ENCODE measurements around the gene CEP70.
"Not testable (repeated sequence)": the region's sequence is repeated elsewhere in the genome, so short reads cannot be mapped to it uniquely, and the experiment has no call there.

The CEP70 gene

DNA sequence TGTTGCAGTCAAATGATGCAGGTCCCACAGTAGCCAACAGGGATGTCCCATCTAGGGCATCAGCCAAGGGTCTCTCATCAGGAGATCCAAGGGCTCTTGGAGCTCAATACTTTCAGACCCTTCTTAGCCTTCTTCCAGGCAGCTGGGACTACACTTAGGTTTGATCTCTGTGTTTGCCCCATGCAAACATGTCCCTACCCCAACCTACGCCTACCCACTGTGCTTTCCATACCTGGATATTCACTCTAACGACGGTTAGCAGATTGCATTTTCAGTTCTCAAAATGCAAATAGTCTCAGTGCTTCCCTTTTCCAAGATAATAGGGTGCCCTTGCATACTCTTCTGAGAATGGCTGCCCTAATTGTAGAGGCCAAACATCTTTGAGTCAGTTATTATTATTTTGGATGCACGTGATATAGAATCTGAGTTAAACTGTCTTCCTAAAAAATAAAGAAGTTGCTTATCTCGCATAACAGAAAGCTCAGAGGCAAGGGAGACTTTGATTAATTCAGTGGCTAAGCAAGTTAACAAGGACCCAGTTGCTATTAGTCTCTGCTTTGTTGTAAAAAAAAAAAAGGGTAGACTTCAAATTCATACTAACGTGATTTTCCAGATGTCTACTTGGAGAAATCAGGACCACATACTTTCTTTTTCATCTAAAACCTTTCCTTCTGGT lies 1.0 kb upstream of the CEP70 start:
- no peaks in the 10 kb centered on the region for H4K20me1 ChIP-seq
- H3K4me2 ChIP-seq: peak overlapping the region; percentile 77 to 92 (median 88)
- peaks cover 0 to 13% (median 9%) of the 10 kb centered on the region in 11 experiments; a peak in 18 of 22 replicates for H3K9me3 ChIP-seq (replicated peaks in 1 of 11)
- peak overlapping the region in 9 of 11 experiments; percentile 77 to 86 (median 82); a peak in 14 of 22 replicates for H3K9ac ChIP-seq
- no peaks in the 10 kb centered on the region for H3K27me3 ChIP-seq
- H3K4me1 ChIP-seq: peaks cover 8 to 27% (median 22%) of the 10 kb centered on the region in 10 experiments; a peak in 18 of 20 replicates
- peaks cover 0 to 9% (median 0%) of the 10 kb centered on the region in 11 experiments; a peak in 2 of 22 replicates for H3K36me3 ChIP-seq
- peak in 2 of 11 experiments; percentile 65 to 66; a peak in 8 of 22 replicates for TF ChIP-seq Cebpa-rat (IDR thresholded peaks at IDR 0.05)
- H3K4me3 ChIP-seq: peak overlapping the region; percentile 70 to 84 (median 76); a peak in 17 of 20 replicates
- H3K27ac ChIP-seq: peak overlapping the region in 9 of 11 experiments; percentile 13 to 92 (median 78); a peak in 11 of 22 replicates

DNA sequence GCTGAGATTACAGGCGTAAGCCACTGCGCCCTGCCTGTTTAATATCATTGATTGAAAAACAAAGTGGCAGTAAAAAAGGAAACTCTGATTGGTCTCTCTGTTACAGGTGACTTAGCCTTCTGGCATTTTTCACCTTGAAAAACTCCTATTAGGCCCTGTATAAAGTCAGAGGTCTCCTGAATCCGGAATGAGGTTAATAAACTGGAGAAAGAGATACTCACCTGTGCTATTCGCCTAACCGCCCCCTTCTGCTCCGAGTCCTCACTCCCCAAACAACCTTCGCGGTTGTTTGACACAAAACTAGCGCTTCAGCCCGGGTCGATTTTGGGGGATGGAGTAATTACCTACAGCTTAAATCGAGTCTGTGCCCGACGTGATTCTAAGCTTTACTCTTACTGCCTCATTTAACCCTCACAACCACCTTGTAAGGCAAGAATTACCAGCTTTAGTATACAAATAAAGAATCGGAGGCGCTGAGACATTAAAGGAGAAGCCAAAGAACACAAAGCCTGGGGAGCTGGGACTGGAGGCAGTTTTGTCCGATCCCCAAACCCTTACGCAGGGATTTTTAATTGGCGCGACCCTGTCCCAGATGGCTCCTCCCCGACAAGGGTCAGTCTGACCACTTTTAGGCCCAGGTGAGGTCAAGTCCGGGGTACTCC lies 441 bp downstream of the CEP70 start:
- Histone ChIP-seq H3K9ac (peak overlapping the region; percentile 77 to 86 (median 81)), H4K20me1 (no peaks in the 10 kb centered on the region), H3K9me3 (replicated peaks in 1 of 11) (peaks cover 0 to 6% (median 4%) of the 10 kb centered on the region in 11 experiments; a peak in 18 of 22 replicates), H3K36me3 (peaks cover 0 to 13% (median 6%) of the 10 kb centered on the region in 11 experiments; a peak in 5 of 22 replicates), H3K4me2 (peak overlapping the region; percentile 77 to 92 (median 88)), H3K4me3 (peak overlapping the region; percentile 70 to 84 (median 76)), H3K4me1 (peaks cover 8 to 27% (median 22%) of the 10 kb centered on the region in 10 experiments; a peak in 18 of 20 replicates), H3K27ac (peak overlapping the region; percentile 45 to 92 (median 78); a peak in 21 of 22 replicates), H3K27me3 (no peaks in the 10 kb centered on the region)
- no peak for TF ChIP-seq Cebpa-rat (IDR thresholded peaks at IDR 0.05)

DNA sequence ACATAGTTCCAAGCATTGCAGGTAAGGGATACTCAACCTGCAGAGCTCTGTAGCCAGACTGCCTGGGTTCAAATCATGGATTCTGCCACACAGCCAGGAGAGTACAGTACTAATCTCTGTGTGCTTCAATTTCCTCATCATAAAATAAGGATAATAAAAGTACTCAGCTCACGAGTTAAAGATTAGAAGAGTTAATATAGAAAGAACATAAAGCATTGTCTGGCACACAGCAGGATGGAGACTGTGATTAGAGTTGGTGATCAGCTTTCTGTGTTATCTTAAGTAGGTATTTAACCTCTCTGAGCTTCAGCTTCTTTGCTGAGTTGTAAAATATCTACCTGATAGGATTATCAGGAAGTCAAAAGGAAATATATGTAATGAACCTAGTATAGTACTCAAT lies 2.7 kb downstream of the CEP70 start:
- Histone ChIP-seq H3K27me3 (no peaks in the 10 kb centered on the region), H3K9me3 (replicated peaks in 1 of 11) (peaks cover 0 to 5% (median 2%) of the 10 kb centered on the region in 11 experiments; a peak in 9 of 22 replicates), H3K36me3 (peaks cover 0 to 20% (median 11%) of the 10 kb centered on the region in 11 experiments; a peak in 11 of 22 replicates), H3K4me1 (peaks cover 8 to 27% (median 22%) of the 10 kb centered on the region in 10 experiments; a peak in 18 of 20 replicates), H4K20me1 (no peaks in the 10 kb centered on the region), H3K9ac (no peak overlapping the region), H3K27ac (no peak overlapping the region), H3K4me2 (no peak overlapping the region), H3K4me3 (no peak overlapping the region)
- no peak for TF ChIP-seq Cebpa-rat (IDR thresholded peaks at IDR 0.05)

DNA sequence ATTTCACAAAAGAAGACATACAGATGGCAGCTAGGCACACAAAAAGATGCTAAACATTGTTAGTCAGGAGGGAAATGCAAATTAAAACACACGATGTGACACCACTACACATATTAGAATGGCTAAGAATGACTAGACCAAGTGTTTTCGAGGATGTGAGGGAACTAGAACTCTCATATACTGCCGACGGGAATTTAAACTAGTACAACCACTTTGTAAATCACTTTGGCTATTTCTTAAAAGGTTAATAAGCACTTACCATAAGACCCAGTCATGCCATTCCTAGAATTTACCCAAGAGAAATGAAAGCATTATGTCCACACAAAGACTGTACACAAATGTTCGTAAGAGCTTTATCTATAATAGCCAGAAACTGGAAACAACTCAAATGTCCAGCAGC lies 5.6 kb downstream of the CEP70 start:
- Histone ChIP-seq H3K36me3 (peaks cover 0 to 25% (median 11%) of the 10 kb centered on the region in 11 experiments; a peak in 11 of 22 replicates), H3K27me3 (no peaks in the 10 kb centered on the region), H3K9ac (no peak overlapping the region), H3K9me3 (replicated peaks in 1 of 11) (peaks cover 0 to 13% (median 10%) of the 10 kb centered on the region in 11 experiments; a peak in 12 of 22 replicates), H3K27ac (no peak overlapping the region), H3K4me1 (peaks cover 0 to 18% (median 13%) of the 10 kb centered on the region in 10 experiments; a peak in 16 of 20 replicates), H4K20me1 (no peaks in the 10 kb centered on the region), H3K4me2 (no peak overlapping the region), H3K4me3 (no peak overlapping the region)
- TF ChIP-seq Cebpa-rat (IDR thresholded peaks at IDR 0.05): no peak

DNA sequence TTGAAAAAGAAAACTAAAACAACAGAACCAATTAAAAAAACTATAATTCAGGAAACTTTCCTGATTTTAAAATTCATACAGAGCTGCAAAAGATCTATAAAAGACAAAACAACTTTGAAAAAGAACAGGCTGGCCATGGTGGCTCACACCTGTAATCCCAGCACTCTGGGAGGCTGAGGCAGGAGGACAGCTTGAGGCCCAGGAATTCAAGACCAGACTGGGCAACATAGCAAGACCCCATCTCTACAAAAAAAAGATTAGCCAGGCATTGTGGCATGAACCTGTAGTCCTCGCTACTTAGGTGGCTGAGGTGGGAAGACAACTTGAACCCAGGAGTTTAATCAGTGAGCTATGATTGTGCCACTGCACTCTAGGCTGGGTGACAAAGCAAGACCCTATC lies 6.7 kb downstream of the CEP70 start:
- Histone ChIP-seq H4K20me1 (no peaks in the 10 kb centered on the region), H3K9me3 (replicated peaks in 1 of 11) (peaks cover 0 to 15% (median 10%) of the 10 kb centered on the region in 11 experiments; a peak in 12 of 22 replicates), H3K36me3 (peaks cover 0 to 25% (median 11%) of the 10 kb centered on the region in 11 experiments; a peak in 11 of 22 replicates), H3K9ac (no peak overlapping the region), H3K4me2 (no peak overlapping the region), H3K4me3 (no peak overlapping the region), H3K27me3 (no peaks in the 10 kb centered on the region), H3K27ac (no peak overlapping the region), H3K4me1 (peaks cover 0 to 7% (median 3%) of the 10 kb centered on the region in 10 experiments; a peak in 8 of 20 replicates)
- TF ChIP-seq Cebpa-rat (IDR thresholded peaks at IDR 0.05): no peak

DNA sequence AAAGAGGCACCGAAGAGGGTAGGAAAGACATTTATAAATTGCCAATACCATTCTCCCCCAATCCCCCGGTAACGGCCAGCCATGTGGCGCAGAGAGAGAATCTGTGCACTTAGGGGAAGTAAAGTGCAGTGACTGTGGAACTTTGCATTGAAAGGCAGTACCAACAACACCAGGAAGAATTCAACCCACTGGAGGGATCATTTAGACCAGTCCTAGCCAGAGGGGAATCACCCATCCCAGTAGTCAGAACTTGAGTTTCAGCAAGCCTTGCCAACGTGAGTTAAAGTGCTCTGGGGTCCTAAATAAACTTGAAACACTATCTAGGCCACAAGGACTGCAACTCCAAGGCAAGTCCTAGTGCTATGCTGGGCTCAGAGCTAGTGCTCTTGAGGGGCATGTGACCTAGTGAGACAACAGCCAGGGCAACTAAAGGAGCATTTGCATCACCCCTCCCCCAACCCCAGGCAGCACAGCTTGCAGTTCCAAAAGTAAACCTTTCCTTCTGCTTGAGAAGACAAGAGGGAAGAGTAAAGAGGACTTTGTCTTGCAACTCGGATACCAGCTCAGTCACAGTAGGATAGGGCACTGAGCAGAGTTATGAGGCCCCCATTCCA lies 15.0 kb downstream of the CEP70 start:
- Histone ChIP-seq H3K4me2 (peak overlapping the region in 9 of 11 experiments; percentile 3 to 84 (median 67); a peak in 16 of 22 replicates), H3K9me3 (replicated peaks in 1 of 11) (peaks cover 10 to 29% (median 15%) of the 10 kb centered on the region in 11 experiments), H3K36me3 (peaks cover 2 to 24% (median 8%) of the 10 kb centered on the region in 11 experiments; a peak in 19 of 22 replicates), H3K27me3 (peaks cover 0 to 19% (median 0%) of the 10 kb centered on the region in 11 experiments; a peak in 4 of 22 replicates), H3K4me1 (peaks cover 4 to 37% (median 30%) of the 10 kb centered on the region in 10 experiments; a peak in 19 of 20 replicates), H3K9ac (no peak overlapping the region), H3K27ac (peak overlapping the region in 4 of 11 experiments; percentile 3 to 23 (median 8); a peak in 3 of 22 replicates), H3K4me3 (no peak overlapping the region), H4K20me1 (peaks cover 0 to 17% (median 0%) of the 10 kb centered on the region in 11 experiments; a peak in 3 of 22 replicates)
- no peak for TF ChIP-seq Cebpa-rat (IDR thresholded peaks at IDR 0.05)

DNA sequence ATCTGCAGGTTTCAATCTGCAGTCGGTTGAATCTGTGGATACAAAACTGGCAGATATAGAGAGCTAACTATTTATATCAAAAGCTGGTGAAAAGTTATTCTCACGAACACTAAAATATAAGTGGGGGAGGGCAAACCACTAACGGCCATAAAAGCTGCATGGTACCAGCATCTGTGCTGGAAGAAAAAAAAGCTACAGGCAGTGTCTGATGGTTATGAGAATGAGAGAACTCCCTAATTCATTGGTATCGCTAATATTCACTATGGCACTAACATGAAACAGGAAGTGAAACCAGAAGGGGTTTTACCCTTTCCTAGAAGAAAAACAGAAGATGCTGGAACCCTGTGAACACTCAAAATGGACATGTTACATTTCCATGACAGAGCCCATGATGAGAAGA lies 15.9 kb downstream of the CEP70 start:
- Histone ChIP-seq H4K20me1 (peaks cover 0 to 17% (median 0%) of the 10 kb centered on the region in 11 experiments; a peak in 3 of 22 replicates), H3K4me1 (peaks cover 4 to 37% (median 30%) of the 10 kb centered on the region in 10 experiments; a peak in 19 of 20 replicates), H3K9ac (peak overlapping the region in 1 of 11 experiments; percentile 12; a peak in 1 of 22 replicates), H3K9me3 (replicated peaks in 1 of 11) (peaks cover 17 to 38% (median 24%) of the 10 kb centered on the region in 11 experiments), H3K4me2 (peak overlapping the region in 10 of 11 experiments; percentile 16 to 84 (median 66); a peak in 20 of 22 replicates), H3K36me3 (peaks cover 3 to 30% (median 15%) of the 10 kb centered on the region in 11 experiments; a peak in 20 of 22 replicates), H3K4me3 (peak overlapping the region in 2 of 10 experiments; percentile 40 to 41; a peak in 3 of 20 replicates), H3K27me3 (peaks cover 0 to 19% (median 0%) of the 10 kb centered on the region in 11 experiments; a peak in 4 of 22 replicates), H3K27ac (peak overlapping the region in 4 of 11 experiments; percentile 5 to 41 (median 18); a peak in 2 of 22 replicates)
- TF ChIP-seq Cebpa-rat (IDR thresholded peaks at IDR 0.05): no peak

DNA sequence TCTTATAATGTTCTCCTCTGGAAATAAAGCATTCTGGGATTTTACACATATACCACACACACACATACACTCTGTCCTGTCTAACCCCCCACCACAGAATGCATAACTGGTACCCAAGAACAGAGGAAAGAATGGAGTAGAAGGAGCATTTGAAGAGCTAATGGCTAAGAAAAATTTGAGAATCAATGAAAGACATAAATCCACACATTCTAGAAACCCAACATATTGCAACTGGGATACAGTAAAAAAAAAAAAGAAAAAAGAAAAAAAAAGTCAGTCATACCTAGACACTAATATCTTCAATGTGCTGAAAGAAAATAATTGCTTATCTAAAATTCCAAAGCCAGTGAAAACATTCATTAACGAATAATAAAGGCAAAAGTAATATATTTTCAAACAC lies 20.9 kb downstream of the CEP70 start:
- Histone ChIP-seq H3K36me3 (peaks cover 8 to 47% (median 30%) of the 10 kb centered on the region in 11 experiments; a peak in 19 of 22 replicates), H3K27me3 (peaks cover 0 to 9% (median 0%) of the 10 kb centered on the region in 11 experiments; a peak in 2 of 22 replicates), H3K4me1 (peaks cover 4 to 10% (median 10%) of the 10 kb centered on the region in 10 experiments; a peak in 19 of 20 replicates), H3K4me2 (no peak overlapping the region), H3K4me3 (no peak overlapping the region), H3K9me3 (replicated peaks in 1 of 11) (peaks cover 21 to 39% (median 26%) of the 10 kb centered on the region in 11 experiments), H3K27ac (no peak overlapping the region), H3K9ac (no peak overlapping the region), H4K20me1 (peaks cover 0 to 6% (median 0%) of the 10 kb centered on the region in 11 experiments; a peak in 2 of 22 replicates)
- TF ChIP-seq Cebpa-rat (IDR thresholded peaks at IDR 0.05): no peak

DNA sequence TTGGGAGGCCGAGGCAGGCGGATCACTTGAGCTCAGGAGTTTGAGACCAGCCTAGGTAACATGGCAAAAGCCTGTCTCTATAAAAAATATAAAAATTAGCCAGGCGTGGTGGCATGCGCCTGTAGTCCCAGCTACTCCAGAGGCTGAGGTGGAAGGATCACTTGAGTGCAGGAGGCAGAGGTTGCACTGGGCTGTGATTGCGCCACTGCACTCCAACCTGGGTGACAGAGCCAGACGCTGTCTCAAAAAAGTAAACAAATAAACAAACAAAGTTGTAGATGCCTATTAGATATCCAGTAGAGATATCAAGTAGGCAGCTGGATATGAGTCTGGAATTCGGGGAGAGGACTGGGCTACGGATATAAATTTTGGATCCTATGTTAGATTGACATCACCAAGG lies 24.4 kb downstream of the CEP70 start:
- Histone ChIP-seq H3K36me3 (peaks cover 8 to 45% (median 27%) of the 10 kb centered on the region in 11 experiments; a peak in 20 of 22 replicates), H3K9me3 (replicated peaks in 1 of 11) (peaks cover 17 to 26% (median 21%) of the 10 kb centered on the region in 11 experiments)
- not testable (repeated sequence) for H3K27ac ChIP-seq, H3K4me3 ChIP-seq, H3K4me2 ChIP-seq, H4K20me1 ChIP-seq, H3K9ac ChIP-seq, H3K27me3 ChIP-seq, H3K4me1 ChIP-seq
